IMR-90 (cell line): ENCODE data around the gene PLXDC2. TPM values are rescaled to one million over a fixed set of nuclear protein-coding genes. Genes with fewer than 3 reads are reported as not detected.

ENCODE experiments used
- ATAC-seq: fragments of 200-7000 bp; cut with Tn5 transposase; 2 replicates; pipeline ENCODE4 v1.9.1; 2020; ENCODE audit warnings: low read depth, mild to moderate bottlenecking, moderate library complexity
- BruUV-seq: library from RNA; stranded (reverse); fragments of 400-500 nt; replicated peaks from 2 replicates; lab custom pipeline; 2021; lab: Mats Ljungman, UMichigan
- CTCF ChIA-PET: fragments of 300-600 bp; formaldehyde crosslinking; extraction: SDS; loops from one replicate; lab custom pipeline; 2021; ENCODE audit warnings: antibody characterized with exemption; lab: Yijun Ruan, JAX
- POLR2A ChIA-PET: fragments of 300-600 bp; sonication (Branson Sonifier 250); formaldehyde crosslinking; loops from one replicate; lab custom pipeline; 2022; ENCODE audit warnings: antibody characterized with exemption; ENCODE audit not compliant: unreplicated experiment; lab: Charles Lee
- DNase-seq: peaks from one replicate; pipeline ENCODE4 v3.0.0; 2013
- H2AFZ ChIP-seq: replicated peaks from 2 replicates; pipeline ENCODE3; 2013; ENCODE audit warnings: low read length, mild to moderate bottlenecking; ENCODE audit not compliant: poor library complexity
- H2AK5ac ChIP-seq: 2 replicates; pipeline ENCODE4 v1.6.1; 2013; ENCODE audit warnings: low read depth, low read length, inconsistent platforms
- H2AK9ac ChIP-seq: replicated peaks from 2 replicates; pipeline ENCODE3; 2013; ENCODE audit warnings: mild to moderate bottlenecking, low read depth, low read length, moderate library complexity; ENCODE audit not compliant: poor library complexity
- H2BK120ac ChIP-seq: 2 replicates; pipeline ENCODE4 v1.6.1; 2013; ENCODE audit warnings: low read depth, low read length, inconsistent platforms
- H2BK15ac ChIP-seq: 3 replicates; pipeline ENCODE4 v1.6.1; 2013; ENCODE audit warnings: low read depth, low read length, inconsistent platforms
- H2BK20ac ChIP-seq: 2 replicates; pipeline ENCODE4 v1.6.1; 2013; ENCODE audit warnings: low read depth, mild to moderate bottlenecking, inconsistent platforms, low read length, moderate library complexity
- H2BK5ac ChIP-seq: 2 replicates; pipeline ENCODE4 v1.6.1; 2013; ENCODE audit warnings: mild to moderate bottlenecking, low read depth, low read length, inconsistent platforms; ENCODE audit not compliant: poor library complexity, severe bottlenecking
- H3K14ac ChIP-seq: replicated peaks from 2 replicates; pipeline ENCODE4 v1.6.1; 2013; ENCODE audit warnings: low read depth, low read length, inconsistent platforms
- H3K18ac ChIP-seq: 2 replicates; pipeline ENCODE4 v1.6.1; 2013; ENCODE audit warnings: low read depth, low read length, control low read depth
- H3K23ac ChIP-seq: 2 replicates; pipeline ENCODE4 v1.6.1; 2013; ENCODE audit warnings: low read depth, low read length, inconsistent platforms
- H3K27ac ChIP-seq: 2 replicates; pipeline ENCODE4 v1.5.1; 2013; ENCODE audit warnings: mild to moderate bottlenecking, control low read depth, low read length; ENCODE audit not compliant: insufficient read depth
- H3K27me3 ChIP-seq: 2 replicates; pipeline ENCODE4 v1.6.1; 2013; ENCODE audit warnings: low read length; ENCODE audit not compliant: control insufficient read depth, insufficient read depth
- H3K36me3 ChIP-seq: 2 replicates; pipeline ENCODE4 v1.6.1; 2013; ENCODE audit warnings: low read length, mixed read lengths; ENCODE audit not compliant: control insufficient read depth, insufficient read depth
- H3K4ac ChIP-seq: 2 replicates; pipeline ENCODE4 v1.6.1; 2013; ENCODE audit warnings: low read depth, low read length, inconsistent platforms
- H3K4me1 ChIP-seq: 2 replicates; pipeline ENCODE4 v1.6.1; 2013; ENCODE audit warnings: low read length, mixed read lengths; ENCODE audit not compliant: control insufficient read depth, insufficient read depth
- H3K4me2 ChIP-seq: 2 replicates; pipeline ENCODE4 v1.6.1; 2013; ENCODE audit warnings: low read depth, mild to moderate bottlenecking, control low read depth, low read length, moderate library complexity
- H3K4me3 ChIP-seq: 2 replicates; pipeline ENCODE4 v1.5.1; 2013; ENCODE audit warnings: low read depth, mild to moderate bottlenecking, control low read depth, low read length, moderate library complexity; ENCODE audit not compliant: insufficient read depth
- H3K56ac ChIP-seq: 2 replicates; pipeline ENCODE4 v1.6.1; 2013; ENCODE audit warnings: low read length, inconsistent platforms; ENCODE audit not compliant: insufficient read depth; ENCODE audit errors: extremely low read depth
- H3K79me1 ChIP-seq, 2 experiments: 2 replicates each; pipeline ENCODE4 v1.6.1; 2013; ENCODE audit warnings: low read length in 2 of 2, inconsistent platforms in 1 of 2, low read depth in 1 of 2
- H3K9ac ChIP-seq: 2 replicates; pipeline ENCODE4 v1.6.1; 2013; ENCODE audit warnings: low read depth, low read length, control low read depth
- H3K9me1 ChIP-seq: 2 replicates; pipeline ENCODE4 v1.6.1; 2013; ENCODE audit warnings: low read length, inconsistent platforms; ENCODE audit not compliant: insufficient read depth
- H3K9me3 ChIP-seq: 2 replicates; pipeline ENCODE4 v1.6.1; 2013; ENCODE audit warnings: low read length; ENCODE audit not compliant: control insufficient read depth, insufficient read depth
- H4K20me1 ChIP-seq: 2 replicates; pipeline ENCODE4 v1.6.1; 2013; ENCODE audit warnings: low read length, inconsistent platforms; ENCODE audit not compliant: insufficient read depth
- H4K5ac ChIP-seq: 2 replicates; pipeline ENCODE4 v1.6.1; 2013; ENCODE audit warnings: mild to moderate bottlenecking, low read depth, low read length, control low read depth
- H4K8ac ChIP-seq, 2 experiments: 2 replicates each; pipeline ENCODE4 v1.6.1; 2013; ENCODE audit warnings: low read depth in 2 of 2, low read length in 2 of 2, control low read depth in 1 of 2, inconsistent platforms in 1 of 2
- H4K91ac ChIP-seq: 2 replicates; pipeline ENCODE4 v1.6.1; 2013; ENCODE audit warnings: low read depth, low read length, inconsistent platforms; ENCODE audit not compliant: insufficient read depth
- CHD1 ChIP-seq: IDR thresholded peaks from 2 replicates; pipeline ENCODE4 v1.6.1; 2012; ENCODE audit warnings: low read depth, low read length, improper control_type of control experiment
- FOS ChIP-seq: fragments of 150-350 bp; IDR thresholded peaks from 2 replicates; pipeline ENCODE4 v1.6.1; 2016; ENCODE audit warnings: low read depth, low read length
- MXI1 ChIP-seq: IDR thresholded peaks from 2 replicates; pipeline ENCODE4 v1.6.1; 2012; ENCODE audit warnings: low read depth, mild to moderate bottlenecking, low read length, moderate library complexity, borderline replicate concordance
- RAD21 ChIP-seq: IDR thresholded peaks from 2 replicates; pipeline ENCODE4 v1.6.1; 2012; ENCODE audit warnings: low read length, improper control_type of control experiment
- USF2 ChIP-seq: fragments of 150-350 bp; IDR thresholded peaks from 2 replicates; pipeline ENCODE4 v1.6.1; 2017; ENCODE audit warnings: mild to moderate bottlenecking, antibody characterized with exemption, low read length, low read depth
- WGBS, 2 experiments: methylation state at CpG; one replicate each; pipeline versions ENCODE4 v1.1.5 to v1.1.7; 2013; ENCODE audit warnings: missing lambda C conversion rate in 2 of 2; ENCODE audit not compliant: insufficient read length in 1 of 2; ENCODE audit errors: extremely low coverage in 2 of 2; 5-methylcytosine and 5-hydroxymethylcytosine counted together
- dilution Hi-C: fragments of 300-500 bp; cut with HindIII; formaldehyde crosslinking; loops from one replicate; pipeline ENCODE4 v1.14.3; 2018; ENCODE audit warnings: low sequenced_read_pairs; ENCODE audit not compliant: unreplicated experiment
- in situ Hi-C: fragments of 300-500 bp; cut with MboI; formaldehyde crosslinking; loops from 3 replicates; pipeline ENCODE4 v1.14.3; 2019; ENCODE audit warnings: low sequenced_read_pairs, inconsistent platforms, mixed read lengths
- intact Hi-C: fragments of 100-400 bp; cut with micrococcal nuclease; formaldehyde crosslinking; loops from 2 replicates; pipeline ENCODE4 v1.10.0; 2022
- polyA plus RNA-seq, 3 experiments: library from polyadenylated mRNA; depleted of rRNA; stranded (reverse); fragments of >200 nt; gene quantifications; 2 replicates each; pipeline ENCODE4 v1.2.3, GENCODE V29; 2012; ENCODE audit warnings: low replicate concordance in 1 of 3
- total RNA-seq: library from RNA; depleted of rRNA; stranded (reverse); fragments of >200 nt; gene quantifications from 2 replicates; pipeline ENCODE4 v1.2.3, GENCODE V29; 2012

PLXDC2 gene
- total and polyA plus RNA-seq, 2 of the 4 experiments (the other 2 are of a cell fraction) = 3.2 to 6.1 TPM

GRCh38 chr10:19835952-19836351 is 19.7 kb downstream of the PLXDC2 start:
- H2AFZ ChIP-seq = no peak overlapping the region
- H2AK5ac ChIP-seq = no peak overlapping the region
- H3K27ac ChIP-seq = no peak overlapping the region
- no peaks in the 10 kb centered on the region for H4K20me1 ChIP-seq
- ChIA-PET POLR2A (no interaction called here), CTCF (no interaction called here)
- 100% methylated on average over 1 of the region's 2 CpGs; no CpG with 5 or more reads in 1 of the 2 experiments for WGBS, 2 experiments
- no peak for DNase-seq
- H2BK15ac ChIP-seq = no peak overlapping the region
- H2BK120ac ChIP-seq = no peak overlapping the region
- no peak for TF ChIP-seq RAD21
- TF ChIP-seq CHD1 = no peak
- no peak for TF ChIP-seq MXI1
- TF ChIP-seq USF2 = no peak
- no peak for TF ChIP-seq FOS
- H3K56ac ChIP-seq = no peak overlapping the region
- dilution Hi-C loops (no loop called here), in situ Hi-C loops (no loop called here), intact Hi-C loops (no loop called here)
- no peak for ATAC-seq
- H3K9me1 ChIP-seq = no peaks in the 10 kb centered on the region
- no peak overlapping the region for H4K5ac ChIP-seq
- no peaks in the 10 kb centered on the region for H3K79me1 ChIP-seq
- no peak overlapping the region for H3K4me2 ChIP-seq
- H3K14ac ChIP-seq = no peak overlapping the region
- no peak overlapping the region for H4K91ac ChIP-seq
- BruUV-seq = no TSS peak
- no peak overlapping the region for H2BK5ac ChIP-seq
- no peaks in the 10 kb centered on the region for H3K27me3 ChIP-seq
- no peak overlapping the region for H2BK20ac ChIP-seq
- no peaks in the 10 kb centered on the region for H3K9me3 ChIP-seq
- H3K4me3 ChIP-seq = no peak overlapping the region
- H3K18ac ChIP-seq = no peak overlapping the region
- no peaks in the 10 kb centered on the region for H3K36me3 ChIP-seq
- H4K8ac ChIP-seq = no peak overlapping the region
- H3K9ac ChIP-seq = no peak overlapping the region
- no peak overlapping the region for H3K4ac ChIP-seq
- no peaks in the 10 kb centered on the region for H3K4me1 ChIP-seq
- H3K23ac ChIP-seq = no peak overlapping the region
- H2AK9ac ChIP-seq = no peak overlapping the region
